ENCODE measurements around the gene GSK3B.

Gene GSK3B

GRCh38 chr3:120089089-120089488, 5.2 kb downstream of the GSK3B start:
- no peak for TF ChIP-seq CTCF (IDR thresholded peaks at IDR 0.05; ENCODE audit: extremely low read depth, missing control alignments)
- no peak for DNase-seq (ENCODE audit: low spot score)

GRCh38 chr3:120088622-120089021, 5.6 kb downstream of the GSK3B start:
- DNase-seq (ENCODE audit: low spot score) = no peak

GRCh38 chr3:120081719-120082118, 12.5 kb downstream of the GSK3B start:
- DNase-seq (ENCODE audit: low spot score) = no peak
- no peak for TF ChIP-seq CTCF (IDR thresholded peaks at IDR 0.05; ENCODE audit: extremely low read depth, missing control alignments)

More at GRCh38 chr3:120088622-120089021, 5.6 kb downstream of the GSK3B start:
- no peak for TF ChIP-seq CTCF (IDR thresholded peaks at IDR 0.05; ENCODE audit: extremely low read depth, missing control alignments)

- TF ChIP-seq CTCF (IDR thresholded peaks at IDR 0.05; ENCODE audit: extremely low read depth, missing control alignments) = no peak
- DNase-seq (ENCODE audit: low spot score) = no peak
These were observed 13.4 kb downstream of the GSK3B start for GRCh38 chr3:120080836-120081235.

GRCh38 chr3:120077731-120078130, 16.5 kb downstream of the GSK3B start:
- TF ChIP-seq CTCF (IDR thresholded peaks at IDR 0.05; ENCODE audit: extremely low read depth, missing control alignments) = no peak

GRCh38 chr3:120072867-120073525, 21.3 kb downstream of the GSK3B start:
- TF ChIP-seq CTCF (IDR thresholded peaks at IDR 0.05; ENCODE audit: extremely low read depth, missing control alignments) = no peak
- DNase-seq (ENCODE audit: low spot score) = no peak

More at GRCh38 chr3:120077731-120078130, 16.5 kb downstream of the GSK3B start:
- DNase-seq (ENCODE audit: low spot score) = no peak

GRCh38 chr3:120071259-120071658, 23.0 kb downstream of the GSK3B start:
- no peak for DNase-seq (ENCODE audit: low spot score)
- TF ChIP-seq CTCF (IDR thresholded peaks at IDR 0.05; ENCODE audit: extremely low read depth, missing control alignments) = no peak

All from GM20000 (cell line).